HL-60 (cell line): Measurements from ENCODE around the gene GALNS.

Experiments
- POLR2AphosphoS5 ChIP-seq: IDR thresholded peaks from 2 replicates; pipeline ENCODE4 v1.6.1; 2012; ENCODE audit warnings: low read depth
- SPI1 ChIP-seq: IDR thresholded peaks from 2 replicates; pipeline ENCODE4 v1.6.1; 2012; ENCODE audit warnings: low read depth, mild to moderate bottlenecking, borderline replicate concordance
- TF ChIP-seq, protein P1 (sequence below): IDR thresholded peaks from one replicate; pipeline ENCODE4 v1.5.1; 2011; ENCODE audit warnings: low read length, control low read depth, inconsistent platforms; ENCODE audit not compliant: insufficient read depth
- TF ChIP-seq, protein P2 (sequence below): IDR thresholded peaks from 2 replicates; pipeline ENCODE4 v1.6.1; 2012; ENCODE audit warnings: low read depth; ENCODE audit not compliant: insufficient replicate concordance

DNA sequence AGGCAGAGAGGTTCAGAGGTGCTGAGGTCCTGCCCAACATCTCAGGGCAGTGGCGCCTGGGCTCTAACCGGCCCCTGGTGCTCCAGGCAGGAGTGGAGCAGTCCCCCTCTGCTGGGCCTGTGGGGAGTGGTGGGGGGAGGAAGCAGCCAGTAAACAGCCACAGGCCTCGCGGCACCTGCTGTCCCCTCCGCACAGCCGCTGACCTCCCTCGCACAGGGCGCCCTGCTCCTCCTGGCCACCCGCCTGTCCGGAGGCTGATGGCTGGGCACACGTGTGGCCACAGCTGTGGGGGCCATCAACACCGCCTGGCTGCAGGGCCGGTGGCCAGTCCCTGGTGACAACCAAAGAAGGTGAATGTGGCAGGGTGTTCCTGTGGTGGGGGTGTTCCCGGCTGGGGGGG is 46.5 kb upstream of the GALNS start:
- TF ChIP-seq, protein P1, sequence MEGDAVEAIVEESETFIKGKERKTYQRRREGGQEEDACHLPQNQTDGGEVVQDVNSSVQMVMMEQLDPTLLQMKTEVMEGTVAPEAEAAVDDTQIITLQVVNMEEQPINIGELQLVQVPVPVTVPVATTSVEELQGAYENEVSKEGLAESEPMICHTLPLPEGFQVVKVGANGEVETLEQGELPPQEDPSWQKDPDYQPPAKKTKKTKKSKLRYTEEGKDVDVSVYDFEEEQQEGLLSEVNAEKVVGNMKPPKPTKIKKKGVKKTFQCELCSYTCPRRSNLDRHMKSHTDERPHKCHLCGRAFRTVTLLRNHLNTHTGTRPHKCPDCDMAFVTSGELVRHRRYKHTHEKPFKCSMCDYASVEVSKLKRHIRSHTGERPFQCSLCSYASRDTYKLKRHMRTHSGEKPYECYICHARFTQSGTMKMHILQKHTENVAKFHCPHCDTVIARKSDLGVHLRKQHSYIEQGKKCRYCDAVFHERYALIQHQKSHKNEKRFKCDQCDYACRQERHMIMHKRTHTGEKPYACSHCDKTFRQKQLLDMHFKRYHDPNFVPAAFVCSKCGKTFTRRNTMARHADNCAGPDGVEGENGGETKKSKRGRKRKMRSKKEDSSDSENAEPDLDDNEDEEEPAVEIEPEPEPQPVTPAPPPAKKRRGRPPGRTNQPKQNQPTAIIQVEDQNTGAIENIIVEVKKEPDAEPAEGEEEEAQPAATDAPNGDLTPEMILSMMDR: no peak
- TF ChIP-seq, protein P2, sequence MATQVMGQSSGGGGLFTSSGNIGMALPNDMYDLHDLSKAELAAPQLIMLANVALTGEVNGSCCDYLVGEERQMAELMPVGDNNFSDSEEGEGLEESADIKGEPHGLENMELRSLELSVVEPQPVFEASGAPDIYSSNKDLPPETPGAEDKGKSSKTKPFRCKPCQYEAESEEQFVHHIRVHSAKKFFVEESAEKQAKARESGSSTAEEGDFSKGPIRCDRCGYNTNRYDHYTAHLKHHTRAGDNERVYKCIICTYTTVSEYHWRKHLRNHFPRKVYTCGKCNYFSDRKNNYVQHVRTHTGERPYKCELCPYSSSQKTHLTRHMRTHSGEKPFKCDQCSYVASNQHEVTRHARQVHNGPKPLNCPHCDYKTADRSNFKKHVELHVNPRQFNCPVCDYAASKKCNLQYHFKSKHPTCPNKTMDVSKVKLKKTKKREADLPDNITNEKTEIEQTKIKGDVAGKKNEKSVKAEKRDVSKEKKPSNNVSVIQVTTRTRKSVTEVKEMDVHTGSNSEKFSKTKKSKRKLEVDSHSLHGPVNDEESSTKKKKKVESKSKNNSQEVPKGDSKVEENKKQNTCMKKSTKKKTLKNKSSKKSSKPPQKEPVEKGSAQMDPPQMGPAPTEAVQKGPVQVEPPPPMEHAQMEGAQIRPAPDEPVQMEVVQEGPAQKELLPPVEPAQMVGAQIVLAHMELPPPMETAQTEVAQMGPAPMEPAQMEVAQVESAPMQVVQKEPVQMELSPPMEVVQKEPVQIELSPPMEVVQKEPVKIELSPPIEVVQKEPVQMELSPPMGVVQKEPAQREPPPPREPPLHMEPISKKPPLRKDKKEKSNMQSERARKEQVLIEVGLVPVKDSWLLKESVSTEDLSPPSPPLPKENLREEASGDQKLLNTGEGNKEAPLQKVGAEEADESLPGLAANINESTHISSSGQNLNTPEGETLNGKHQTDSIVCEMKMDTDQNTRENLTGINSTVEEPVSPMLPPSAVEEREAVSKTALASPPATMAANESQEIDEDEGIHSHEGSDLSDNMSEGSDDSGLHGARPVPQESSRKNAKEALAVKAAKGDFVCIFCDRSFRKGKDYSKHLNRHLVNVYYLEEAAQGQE: no peak
- no peak for TF ChIP-seq SPI1
- TF ChIP-seq POLR2AphosphoS5: no peak
